Body of pancreas (tissue), 4 donors: ENCODE measurements around the gene OR6T1.

Experiments used
- CTCF ChIP-seq, 7 experiments: fragments of 450-650 bp in 4 of 7; fragments of 200-600 bp in 3 of 7; sonication (generic) in 3 of 7; IDR thresholded peaks; one replicate each; pipeline ENCODE4 v1.5.1; 2016 to 2019; ENCODE audit warnings: antibody characterized with exemption in 7 of 7
- POLR2A ChIP-seq, 3 donors: fragments of 450-650 bp; IDR thresholded peaks; one replicate each; pipeline ENCODE4 v1.6.1; 2016; ENCODE audit warnings: antibody characterized with exemption in 3 of 3, mild to moderate bottlenecking in 2 of 3

- TF ChIP-seq CTCF (IDR thresholded peaks at IDR 0.05) (no peak), POLR2A (IDR thresholded peaks at IDR 0.05) (no peak)
These were observed 22.7 kb downstream of the OR6T1 start for GRCh38 chr11:123920943-123921342.
